PFSK-1 (cell line): ENCODE measurements around the gene CLEC4G.

ENCODE experiments used
- FOXP2 ChIP-seq: optimal IDR thresholded peaks from 2 replicates; pipeline ENCODE3; 2011; ENCODE audit warnings: borderline replicate concordance, control low read depth, inconsistent platforms; ENCODE audit not compliant: insufficient read depth; ENCODE audit errors: extremely low read length, extremely low read depth
- POLR2AphosphoS5 ChIP-seq: IDR thresholded peaks from 2 replicates; pipeline ENCODE4 v1.6.1; 2012; ENCODE audit warnings: low read depth, mild to moderate bottlenecking, control low read depth, low read length, moderate library complexity
- SIN3A ChIP-seq: IDR thresholded peaks from 2 replicates; pipeline ENCODE4 v1.6.1; 2012; ENCODE audit warnings: mild to moderate bottlenecking, low read length, moderate library complexity, borderline replicate concordance; ENCODE audit not compliant: insufficient read depth
- TAF1 ChIP-seq: IDR thresholded peaks from 2 replicates; pipeline ENCODE4 v1.6.1; 2012; ENCODE audit warnings: low read length, control low read depth, borderline replicate concordance; ENCODE audit not compliant: insufficient read depth
- TF ChIP-seq, protein P1 (sequence below), 2 experiments: IDR thresholded peaks; 2 replicates each; pipeline versions ENCODE4 v1.6.1 to v1.8.0; 2011 to 2012; ENCODE audit warnings: low read depth in 2 of 2, low read length in 2 of 2, control low read depth in 1 of 2, inconsistent platforms in 1 of 2, mild to moderate bottlenecking in 1 of 2, moderate library complexity in 1 of 2; ENCODE audit not compliant: insufficient read depth in 1 of 2

DNA sequence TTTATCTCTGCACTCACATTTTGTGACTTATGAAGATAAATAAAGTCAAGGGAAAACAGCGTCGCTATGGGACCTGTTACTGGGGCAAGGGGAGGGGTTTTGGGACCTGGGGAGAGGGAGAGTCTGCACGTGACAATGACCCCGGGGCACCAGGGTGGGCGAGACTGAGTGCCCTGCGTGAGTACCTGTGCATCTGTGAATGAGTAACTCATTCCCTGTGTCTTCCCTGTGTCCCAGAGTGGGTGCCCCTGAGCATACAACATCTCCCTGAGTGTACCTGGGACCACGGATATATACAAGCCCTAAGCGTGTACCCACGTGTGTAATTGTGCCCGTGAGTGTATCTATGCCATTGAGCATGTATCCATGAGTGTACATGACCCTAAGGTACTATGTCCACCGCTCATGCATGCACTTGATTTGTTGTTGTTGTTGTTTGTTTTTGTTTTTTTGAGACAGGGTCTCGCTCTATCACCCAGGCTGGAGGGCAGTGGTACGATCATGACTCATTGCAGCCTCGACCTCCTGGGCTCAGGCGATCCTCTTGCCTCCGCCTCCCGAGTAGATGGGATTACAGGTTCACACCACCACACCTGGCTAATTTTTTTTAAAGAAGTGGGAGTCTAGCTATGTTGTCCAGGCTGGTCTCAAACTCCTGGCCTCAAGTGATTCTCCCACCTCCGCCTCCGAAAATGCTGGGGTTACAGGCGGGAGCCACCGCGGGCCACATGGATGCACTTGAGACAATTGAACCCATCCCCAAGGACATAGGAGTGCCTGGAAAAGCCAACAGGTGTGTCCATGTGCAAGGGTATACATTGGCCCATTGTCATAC, 51.9 kb downstream of the CLEC4G start:
- TF ChIP-seq POLR2AphosphoS5, result no peak
- TF ChIP-seq, protein P1, sequence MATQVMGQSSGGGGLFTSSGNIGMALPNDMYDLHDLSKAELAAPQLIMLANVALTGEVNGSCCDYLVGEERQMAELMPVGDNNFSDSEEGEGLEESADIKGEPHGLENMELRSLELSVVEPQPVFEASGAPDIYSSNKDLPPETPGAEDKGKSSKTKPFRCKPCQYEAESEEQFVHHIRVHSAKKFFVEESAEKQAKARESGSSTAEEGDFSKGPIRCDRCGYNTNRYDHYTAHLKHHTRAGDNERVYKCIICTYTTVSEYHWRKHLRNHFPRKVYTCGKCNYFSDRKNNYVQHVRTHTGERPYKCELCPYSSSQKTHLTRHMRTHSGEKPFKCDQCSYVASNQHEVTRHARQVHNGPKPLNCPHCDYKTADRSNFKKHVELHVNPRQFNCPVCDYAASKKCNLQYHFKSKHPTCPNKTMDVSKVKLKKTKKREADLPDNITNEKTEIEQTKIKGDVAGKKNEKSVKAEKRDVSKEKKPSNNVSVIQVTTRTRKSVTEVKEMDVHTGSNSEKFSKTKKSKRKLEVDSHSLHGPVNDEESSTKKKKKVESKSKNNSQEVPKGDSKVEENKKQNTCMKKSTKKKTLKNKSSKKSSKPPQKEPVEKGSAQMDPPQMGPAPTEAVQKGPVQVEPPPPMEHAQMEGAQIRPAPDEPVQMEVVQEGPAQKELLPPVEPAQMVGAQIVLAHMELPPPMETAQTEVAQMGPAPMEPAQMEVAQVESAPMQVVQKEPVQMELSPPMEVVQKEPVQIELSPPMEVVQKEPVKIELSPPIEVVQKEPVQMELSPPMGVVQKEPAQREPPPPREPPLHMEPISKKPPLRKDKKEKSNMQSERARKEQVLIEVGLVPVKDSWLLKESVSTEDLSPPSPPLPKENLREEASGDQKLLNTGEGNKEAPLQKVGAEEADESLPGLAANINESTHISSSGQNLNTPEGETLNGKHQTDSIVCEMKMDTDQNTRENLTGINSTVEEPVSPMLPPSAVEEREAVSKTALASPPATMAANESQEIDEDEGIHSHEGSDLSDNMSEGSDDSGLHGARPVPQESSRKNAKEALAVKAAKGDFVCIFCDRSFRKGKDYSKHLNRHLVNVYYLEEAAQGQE (IDR thresholded peaks at IDR 0.05; ENCODE audit: insufficient read depth in 1 of 2, low read depth in 2 of 2, low read length in 2 of 2), result no peak
- TF ChIP-seq TAF1, result no peak; the same call in 1 of the 2 replicates
- TF ChIP-seq SIN3A, result no peak
- no peak for TF ChIP-seq FOXP2
